Kidney capillary endothelial cell (primary cell): ENCODE results near the gene TSPAN11.
"Not testable (repeated sequence)": the region's sequence is repeated elsewhere in the genome, so short reads cannot be mapped to it uniquely, and the experiment has no call there.

Experiments
- DNase-seq: peaks from one replicate; pipeline ENCODE4 v3.0.0-alpha.2; 2018; ENCODE audit warnings: low spot score

The TSPAN11 gene

DNA sequence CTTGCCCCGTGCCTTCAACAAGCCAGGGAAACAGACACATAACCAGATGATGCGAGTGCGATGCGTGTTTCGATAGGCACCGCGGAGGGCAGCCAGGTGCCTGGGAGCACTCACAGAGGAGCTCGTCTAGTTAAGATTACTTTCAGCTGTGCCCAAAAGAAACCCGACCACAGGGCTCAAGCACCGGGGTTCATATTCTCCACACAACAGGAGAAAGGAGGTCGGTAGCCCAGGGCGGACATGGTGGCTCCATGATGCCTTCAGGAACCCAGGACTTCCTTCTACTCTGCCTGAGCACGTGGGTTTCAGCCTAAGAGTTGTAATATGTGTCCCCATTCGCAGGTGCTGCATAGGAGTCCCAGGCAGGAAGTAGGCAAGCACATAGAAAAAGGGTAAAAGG is 93.4 kb downstream of the TSPAN11 start:
- no peak for DNase-seq

GRCh38 chr12:31020385-31021166 is 94.0 kb downstream of the TSPAN11 start:
- DNase-seq: no peak

GRCh38 chr12:31021181-31021580 is 94.6 kb downstream of the TSPAN11 start:
- no peak for DNase-seq

DNA sequence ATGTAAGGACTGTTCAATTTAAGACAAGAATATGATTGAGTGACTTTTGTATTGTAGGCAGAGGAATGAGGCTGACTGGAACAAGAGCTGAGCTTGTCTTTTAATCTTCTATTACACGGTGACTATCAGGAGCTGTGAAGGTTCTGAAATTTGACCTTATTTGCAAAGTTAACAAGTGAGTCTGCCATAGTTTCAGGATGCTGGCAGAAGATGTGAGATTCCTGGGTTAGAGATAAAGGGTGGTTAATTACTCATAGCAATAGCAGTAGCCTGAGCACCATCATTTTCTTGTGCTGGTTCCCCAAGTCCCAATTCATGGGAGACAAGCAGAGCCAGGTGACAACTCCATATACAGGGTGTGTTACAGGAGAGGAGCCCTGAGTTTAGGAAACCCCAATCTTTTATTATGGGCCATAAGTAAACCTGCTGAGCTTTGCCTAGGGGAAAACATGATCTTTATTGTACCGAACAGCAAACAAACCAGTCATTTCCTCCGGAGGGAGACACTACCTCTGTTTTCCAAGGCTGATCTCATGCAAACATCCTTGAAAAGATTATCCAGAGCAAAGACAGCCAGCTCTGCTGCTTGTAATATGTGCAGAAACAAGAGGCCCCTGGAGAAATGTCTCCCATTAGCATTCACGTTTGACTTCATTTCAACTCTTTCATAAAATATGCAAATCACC is 95.4 kb downstream of the TSPAN11 start:
- DNase-seq: peak; percentile 63

- DNase-seq: no peak
These were observed 96.8 kb downstream of the TSPAN11 start for GRCh38 chr12:31023271-31023724.

DNA sequence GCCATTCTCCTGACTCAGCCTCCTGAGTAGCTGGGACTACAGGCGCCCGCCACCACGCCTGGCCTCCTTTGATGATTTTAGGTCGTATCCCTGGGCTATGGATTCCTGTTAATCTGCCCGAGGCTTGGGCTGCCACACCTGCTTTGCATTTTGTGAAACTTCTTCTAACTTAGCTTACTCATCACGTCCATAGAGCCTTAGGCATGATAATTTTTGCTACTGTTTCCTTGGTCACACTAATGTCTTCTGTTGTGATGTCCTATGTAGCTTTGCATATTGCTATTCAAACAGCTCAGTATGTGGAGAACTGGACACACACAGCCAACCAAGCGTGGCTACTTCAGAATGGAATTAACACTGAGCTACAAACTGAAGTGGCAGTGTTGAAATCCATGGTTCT is 99.7 kb downstream of the TSPAN11 start:
- DNase-seq: no peak

GRCh38 chr12:31027006-31027405 is 100.5 kb downstream of the TSPAN11 start:
- DNase-seq: not testable (repeated sequence)

DNA sequence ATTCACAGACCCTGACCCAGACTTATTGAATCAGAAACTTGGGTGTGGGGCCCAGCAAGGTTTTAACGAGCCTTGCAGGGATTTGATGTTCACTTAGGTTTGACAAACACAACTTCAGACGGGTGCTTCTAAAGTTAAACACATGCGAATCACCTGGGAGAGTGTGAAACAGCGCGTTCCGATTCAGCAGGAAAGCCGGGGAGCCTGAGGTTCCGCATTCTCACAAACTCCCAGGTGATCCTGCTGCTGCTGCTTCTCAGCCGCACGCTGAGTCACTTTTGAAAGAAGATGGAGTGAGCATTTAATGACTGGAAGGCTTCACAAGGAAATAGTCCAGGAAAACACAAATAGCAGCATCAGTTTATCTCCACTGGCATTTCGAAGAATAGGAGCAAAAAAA is 102.9 kb downstream of the TSPAN11 start:
- no peak for DNase-seq

GRCh38 chr12:31029916-31030562 is 103.5 kb downstream of the TSPAN11 start:
- no peak for DNase-seq

- DNase-seq: no peak
These were observed 105.4 kb downstream of the TSPAN11 start for GRCh38 chr12:31031951-31032335.

- DNase-seq: no peak
These were observed 106.6 kb downstream of the TSPAN11 start for GRCh38 chr12:31033146-31033545.

- no peak for DNase-seq
These were observed 107.1 kb downstream of the TSPAN11 start for GRCh38 chr12:31033681-31034080.

DNA sequence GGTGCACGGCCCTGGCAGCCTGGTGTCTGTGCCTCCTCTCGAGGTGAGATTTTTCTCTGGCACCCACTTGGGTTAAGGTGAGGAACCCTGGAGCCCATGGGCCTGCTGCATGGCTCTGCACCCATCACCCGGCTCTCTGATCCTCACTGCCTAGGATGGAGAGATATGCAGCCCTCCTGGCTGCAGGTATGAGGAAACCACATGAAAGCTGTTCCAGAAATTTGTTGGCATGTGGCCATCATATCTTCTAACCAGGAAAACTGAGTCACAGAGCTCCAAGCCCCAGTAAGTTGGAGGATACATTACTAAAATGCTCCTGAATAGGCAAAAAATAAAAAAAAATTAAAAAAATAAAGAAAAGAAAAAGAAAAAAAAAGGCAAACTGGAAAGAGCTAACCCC is 107.8 kb downstream of the TSPAN11 start:
- no peak for DNase-seq

GRCh38 chr12:31035226-31035625 is 108.7 kb downstream of the TSPAN11 start:
- no peak for DNase-seq

- no peak for DNase-seq
These were observed 109.6 kb downstream of the TSPAN11 start for GRCh38 chr12:31035967-31036665.

GRCh38 chr12:31037028-31037427 is 110.5 kb downstream of the TSPAN11 start:
- no peak for DNase-seq

- DNase-seq: no peak
These were observed 111.4 kb downstream of the TSPAN11 start for GRCh38 chr12:31037931-31038330.

- no peak for DNase-seq
These were observed 114.6 kb downstream of the TSPAN11 start for GRCh38 chr12:31041033-31041564.
